Endodermal cell (in vitro differentiated cells): ENCODE results near the gene PRR5L. TPM values are rescaled to one million over a fixed set of nuclear protein-coding genes. Genes with fewer than 3 reads are reported as not detected.

Experiments
- DNase-seq: peaks from one replicate; pipeline ENCODE4 v3.0.0-alpha.2; 2017
- H3K27ac ChIP-seq: 2 replicates; pipeline ENCODE4 v1.5.1; 2013; ENCODE audit warnings: mild to moderate bottlenecking, low read depth, low read length, moderate library complexity
- H3K27me3 ChIP-seq: 2 replicates; pipeline ENCODE4 v1.6.1; 2013; ENCODE audit warnings: mild to moderate bottlenecking, low read length, moderate library complexity; ENCODE audit not compliant: insufficient read depth, control insufficient read depth, poor library complexity, severe bottlenecking
- H3K36me3 ChIP-seq: 2 replicates; pipeline ENCODE4 v1.7.0; 2013; ENCODE audit warnings: mild to moderate bottlenecking, low read length, moderate library complexity; ENCODE audit not compliant: control insufficient read depth, insufficient read depth
- H3K4me1 ChIP-seq: one replicate; pipeline ENCODE4 v1.7.0; 2013; ENCODE audit warnings: low read length; ENCODE audit not compliant: control insufficient read depth, insufficient read depth
- H3K4me3 ChIP-seq: 2 replicates; pipeline ENCODE4 v1.5.1; 2013; ENCODE audit warnings: mild to moderate bottlenecking, low read length, moderate library complexity
- H3K9ac ChIP-seq: 2 replicates; pipeline ENCODE4 v1.6.1; 2013; ENCODE audit warnings: mild to moderate bottlenecking, low read length, moderate library complexity; ENCODE audit not compliant: poor library complexity, severe bottlenecking; ENCODE audit errors: extremely low read depth
- H3K9me3 ChIP-seq: 2 replicates; pipeline ENCODE4 v1.6.1; 2013; ENCODE audit warnings: mild to moderate bottlenecking, low read length, moderate library complexity; ENCODE audit not compliant: control insufficient read depth
- H3K27ac Mint-ChIP-seq: 2 replicates; pipeline ENCODE4 v1.8.0; 2020; ENCODE audit warnings: mixed read lengths
- H3K27me3 Mint-ChIP-seq: 2 replicates; pipeline ENCODE4 v1.8.0; 2021; ENCODE audit warnings: mild to moderate bottlenecking, mixed read lengths; ENCODE audit not compliant: insufficient read depth
- H3K36me3 Mint-ChIP-seq: 2 replicates; pipeline ENCODE4 v1.8.0; 2020; ENCODE audit warnings: low read depth, mixed read lengths
- H3K4me1 Mint-ChIP-seq: 2 replicates; pipeline ENCODE4 v1.8.0; 2020; ENCODE audit warnings: mixed read lengths
- H3K4me3 Mint-ChIP-seq: 2 replicates; pipeline ENCODE4 v1.8.0; 2020; ENCODE audit warnings: mild to moderate bottlenecking, moderate library complexity, mixed read lengths
- H3K9me3 Mint-ChIP-seq: 2 replicates; pipeline ENCODE4 v1.8.0; 2020; ENCODE audit warnings: mild to moderate bottlenecking, mixed read lengths
- WGBS, 2 experiments: methylation state at CpG; one replicate each; pipeline versions ENCODE4 v1.1.5 to v1.1.7; 2013; ENCODE audit warnings: missing lambda C conversion rate in 2 of 2, mixed read lengths in 1 of 2; ENCODE audit not compliant: insufficient coverage in 1 of 2, insufficient read length in 1 of 2; 5-methylcytosine and 5-hydroxymethylcytosine counted together
- total RNA-seq, 2 donors: library from RNA; stranded (reverse); fragmentation: NEBNext Ultra II Directional in 1 of 2; extraction: Animal tissue kit (Norgen Biotek cat#: 25700) in 1 of 2; gene quantifications; 2 replicates in 1 of 2; 3 replicates in 1 of 2; pipeline ENCODE4 v1.2.1, GENCODE V29; 2021
- TF ChIP-seq, protein P1 (sequence below): fragments of 200-600 bp; sonication (generic); conservative IDR thresholded peaks from 2 replicates; pipeline ENCODE4 v1.5.0; 2021; ENCODE audit warnings: antibody characterized with exemption, mild to moderate bottlenecking

Gene PRR5L
- total RNA-seq, 2 donors from 2014 or later, result 5.3 to 7.2 TPM

DNA sequence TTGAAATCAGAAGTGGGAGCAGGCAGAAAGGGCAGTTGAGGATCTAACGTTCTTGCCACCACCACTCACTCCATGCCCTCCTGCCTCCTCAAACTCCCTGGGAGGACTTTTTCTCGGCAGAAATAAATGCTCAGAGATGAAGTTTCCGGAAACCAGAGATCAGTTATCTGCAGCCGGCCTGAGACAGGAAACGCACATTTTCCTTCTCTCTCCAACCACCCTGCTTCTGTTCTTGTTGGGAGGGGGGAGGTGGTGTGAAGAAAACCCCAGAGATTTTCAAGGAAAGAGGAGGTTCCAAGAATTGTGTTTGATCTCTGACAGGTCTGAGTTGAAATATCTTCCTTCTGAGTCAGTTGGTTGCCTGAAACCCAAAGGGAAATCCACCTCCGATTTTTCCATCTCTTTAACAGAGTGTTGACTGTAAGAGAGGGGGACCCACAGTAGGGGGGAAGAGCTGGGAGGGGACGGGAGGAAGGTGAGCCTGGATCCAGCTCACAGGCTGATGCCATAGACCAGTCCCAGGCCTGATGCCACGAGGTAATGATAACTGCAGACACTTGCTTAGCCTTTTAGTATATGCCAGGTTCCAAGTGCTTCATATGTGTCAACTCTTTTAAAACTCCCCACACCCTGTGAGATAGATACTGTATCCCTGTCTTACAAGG is 113.2 kb downstream of the PRR5L start:
- Histone ChIP-seq H3K36me3 (peaks cover 4% of the 10 kb centered on the region), H3K9me3 (no peaks in the 10 kb centered on the region), H3K27ac (no peak overlapping the region), H3K4me3 (no peak overlapping the region), H3K27me3 (no peaks in the 10 kb centered on the region), H3K9ac (no peak overlapping the region), H3K4me1 (no peaks in the 10 kb centered on the region)
- TF ChIP-seq, protein P1, sequence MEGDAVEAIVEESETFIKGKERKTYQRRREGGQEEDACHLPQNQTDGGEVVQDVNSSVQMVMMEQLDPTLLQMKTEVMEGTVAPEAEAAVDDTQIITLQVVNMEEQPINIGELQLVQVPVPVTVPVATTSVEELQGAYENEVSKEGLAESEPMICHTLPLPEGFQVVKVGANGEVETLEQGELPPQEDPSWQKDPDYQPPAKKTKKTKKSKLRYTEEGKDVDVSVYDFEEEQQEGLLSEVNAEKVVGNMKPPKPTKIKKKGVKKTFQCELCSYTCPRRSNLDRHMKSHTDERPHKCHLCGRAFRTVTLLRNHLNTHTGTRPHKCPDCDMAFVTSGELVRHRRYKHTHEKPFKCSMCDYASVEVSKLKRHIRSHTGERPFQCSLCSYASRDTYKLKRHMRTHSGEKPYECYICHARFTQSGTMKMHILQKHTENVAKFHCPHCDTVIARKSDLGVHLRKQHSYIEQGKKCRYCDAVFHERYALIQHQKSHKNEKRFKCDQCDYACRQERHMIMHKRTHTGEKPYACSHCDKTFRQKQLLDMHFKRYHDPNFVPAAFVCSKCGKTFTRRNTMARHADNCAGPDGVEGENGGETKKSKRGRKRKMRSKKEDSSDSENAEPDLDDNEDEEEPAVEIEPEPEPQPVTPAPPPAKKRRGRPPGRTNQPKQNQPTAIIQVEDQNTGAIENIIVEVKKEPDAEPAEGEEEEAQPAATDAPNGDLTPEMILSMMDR, result no peak
- H3K27ac Mint-ChIP-seq, result no peak overlapping the region
- no peaks in the 10 kb centered on the region for H3K9me3 Mint-ChIP-seq
- H3K4me3 Mint-ChIP-seq, result no peak overlapping the region
- DNase-seq, result peak; percentile 41
- WGBS, 2 experiments, result 82 to 87% methylated on average over 2 to 8 of the region's 8 CpGs
- H3K36me3 Mint-ChIP-seq, result no peaks in the 10 kb centered on the region
- H3K27me3 Mint-ChIP-seq, result peaks cover 28% of the 10 kb centered on the region
- H3K4me1 Mint-ChIP-seq, result peaks cover 7% of the 10 kb centered on the region

DNA sequence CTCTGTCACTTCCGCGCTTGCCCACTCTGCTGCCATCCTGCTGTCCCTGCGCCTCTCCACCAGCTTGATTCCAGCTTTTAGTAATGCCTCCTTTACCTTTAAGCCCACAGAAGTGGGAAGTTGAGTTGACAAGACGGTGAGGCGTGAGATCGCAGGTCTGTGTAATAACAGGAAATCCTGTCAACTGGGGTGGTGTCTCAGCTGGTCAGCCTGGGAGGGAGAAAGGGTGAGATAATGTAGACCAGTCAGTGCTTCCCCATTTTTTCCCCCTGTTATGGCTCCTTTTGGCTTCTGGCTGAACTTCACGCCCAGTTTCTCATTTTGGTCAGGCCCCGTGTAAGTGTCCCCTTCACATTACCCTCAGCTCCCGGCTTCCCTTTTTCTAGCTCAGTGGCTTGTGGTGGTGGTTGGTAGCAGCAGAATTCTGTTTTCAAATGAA is 115.1 kb downstream of the PRR5L start:
- 93 to 96% methylated on average over 5 to 7 of the region's 9 CpGs for WGBS, 2 experiments
- H3K4me3 ChIP-seq, result no peak overlapping the region
- H3K36me3 Mint-ChIP-seq, result no peaks in the 10 kb centered on the region
- no peaks in the 10 kb centered on the region for H3K27me3 ChIP-seq
- H3K4me1 ChIP-seq, result no peaks in the 10 kb centered on the region
- H3K27ac ChIP-seq, result no peak overlapping the region
- H3K27me3 Mint-ChIP-seq, result peaks cover 33% of the 10 kb centered on the region
- TF ChIP-seq, protein P1, result no peak
- peaks cover 4% of the 10 kb centered on the region for H3K36me3 ChIP-seq
- H3K9me3 Mint-ChIP-seq, result peaks cover 4% of the 10 kb centered on the region
- H3K9me3 ChIP-seq, result no peaks in the 10 kb centered on the region
- DNase-seq, result no peak
- no peak overlapping the region for H3K4me3 Mint-ChIP-seq
- H3K9ac ChIP-seq, result no peak overlapping the region
- no peak overlapping the region for H3K27ac Mint-ChIP-seq
- peaks cover 7% of the 10 kb centered on the region for H3K4me1 Mint-ChIP-seq

DNA sequence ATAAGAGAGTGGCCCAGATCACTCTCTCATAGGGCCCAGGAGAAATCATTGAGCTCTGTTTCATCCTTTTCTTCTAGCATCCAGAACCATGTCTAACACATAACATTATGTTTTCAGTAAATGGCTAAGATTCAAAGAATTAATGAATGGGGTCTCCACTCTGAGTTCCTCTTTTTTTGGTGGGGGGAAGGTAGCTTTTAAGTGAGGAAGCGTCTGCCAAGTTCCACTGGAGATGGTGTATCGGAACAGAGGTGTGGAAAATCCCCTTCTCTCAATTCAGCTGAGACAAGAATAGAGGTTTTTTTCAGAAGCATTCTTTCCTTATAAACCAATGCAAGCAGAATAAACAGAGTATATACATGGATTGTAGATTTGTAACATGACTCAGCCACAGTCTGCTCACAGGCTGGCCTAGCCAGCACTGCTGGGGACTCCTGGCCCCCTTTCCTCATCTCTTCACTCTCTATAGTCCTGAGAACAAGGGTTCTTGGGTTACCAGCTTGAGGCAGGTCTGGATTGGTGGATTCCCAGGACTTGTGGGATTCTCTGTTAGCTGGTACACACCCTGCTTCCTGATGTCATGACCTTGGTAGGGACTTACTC is 116.8 kb downstream of the PRR5L start:
- H3K9ac ChIP-seq, result no peak overlapping the region

More for the DNA sequence above, 116.8 kb downstream of the PRR5L start:
- no peaks in the 10 kb centered on the region for H3K4me1 ChIP-seq
- H3K36me3 ChIP-seq, result peaks cover 4% of the 10 kb centered on the region
- Mint-ChIP-seq H3K27me3 (peaks cover 46% of the 10 kb centered on the region), H3K36me3 (no peaks in the 10 kb centered on the region), H3K4me3 (no peak overlapping the region), H3K27ac (no peak overlapping the region), H3K9me3 (peaks cover 4% of the 10 kb centered on the region), H3K4me1 (peaks cover 7% of the 10 kb centered on the region)
- no peaks in the 10 kb centered on the region for H3K9me3 ChIP-seq
- TF ChIP-seq, protein P1, result no peak
- H3K4me3 ChIP-seq, result no peak overlapping the region
- no peak overlapping the region for H3K27ac ChIP-seq
- H3K27me3 ChIP-seq, result peaks cover 10% of the 10 kb centered on the region
- peak; percentile 17 for DNase-seq
- WGBS, 2 experiments, result 80% methylated on average over 1 of the region's 2 CpGs; no CpG with 5 or more reads in 1 of the 2 experiments
